B cell (primary cell): Measurements from ENCODE around the gene SPPL3. TPM values are rescaled to one million over a fixed set of nuclear protein-coding genes. Genes with fewer than 3 reads are reported as not detected.

Experiments used
- ATAC-seq: fragments of 200-7000 bp; cut with Tn5 transposase; one replicate; pipeline ENCODE4 v1.10.0; 2021; ENCODE audit warnings: low read depth, mild to moderate bottlenecking, moderate number of reproducible peaks, moderate library complexity
- CTCF ChIA-PET: fragments of 350-600 bp; sonication (Branson Sonifier 250); formaldehyde crosslinking; loops from one replicate; lab custom pipeline; 2021; ENCODE audit warnings: antibody characterized with exemption, inconsistent platforms; lab: Charles Lee
- POLR2A ChIA-PET: fragments of 350-600 bp; sonication (Branson Sonifier 250); formaldehyde crosslinking; loops from one replicate; lab custom pipeline; 2021; ENCODE audit warnings: antibody characterized with exemption; lab: Charles Lee
- DNase-seq: peaks from one replicate; pipeline ENCODE4 v3.0.0; 2013
- H2AFZ ChIP-seq: 2 replicates; pipeline ENCODE4 v1.6.1; 2012; ENCODE audit warnings: mild to moderate bottlenecking, low read depth, low read length; ENCODE audit not compliant: insufficient read depth, poor library complexity, severe bottlenecking
- H3K27ac ChIP-seq, 2 donors: 1 replicate in 1 of 2; 2 replicates in 1 of 2; pipeline ENCODE4 v1.5.1; 2012 to 2013; ENCODE audit warnings: low read length in 2 of 2, mild to moderate bottlenecking in 2 of 2, moderate library complexity in 1 of 2
- H3K27me3 ChIP-seq, 4 experiments: fragments of 200-600 bp in 1 of 4; sonication (generic) in 1 of 4; replicated peaks in 1 of 4; 1 replicate in 2 of 4; 2 replicates in 2 of 4; pipeline versions ENCODE4 v1.6.1 to v1.7.0; 2013 to 2016; ENCODE audit warnings: low read length in 3 of 4, mild to moderate bottlenecking in 2 of 4, mixed read lengths in 1 of 4, moderate library complexity in 1 of 4; ENCODE audit not compliant: insufficient read depth in 4 of 4, control insufficient read depth in 3 of 4; ENCODE audit errors: control extremely low read depth in 1 of 4
- H3K36me3 ChIP-seq, 2 experiments: replicated peaks in 1 of 2; 1 replicate in 1 of 2; 2 replicates in 1 of 2; pipeline versions ENCODE4 v1.6.1 to v1.7.1; 2013; ENCODE audit warnings: low read length in 1 of 2; ENCODE audit not compliant: insufficient read depth in 2 of 2, control insufficient read depth in 1 of 2; ENCODE audit errors: control extremely low read depth in 1 of 2, extremely low read depth in 1 of 2
- H3K4me1 ChIP-seq, 2 donors: fragments of 200-600 bp in 1 of 2; sonication (generic) in 1 of 2; 1 replicate in 1 of 2; 2 replicates in 1 of 2; pipeline versions ENCODE4 v1.5.1 to v1.6.1; 2013 to 2017; ENCODE audit warnings: low read length in 2 of 2; ENCODE audit not compliant: control insufficient read depth in 2 of 2, insufficient read depth in 2 of 2
- H3K4me2 ChIP-seq: replicated peaks from 2 replicates; pipeline ENCODE3; 2012; ENCODE audit warnings: mild to moderate bottlenecking, low read depth, low read length; ENCODE audit not compliant: poor library complexity, severe bottlenecking
- H3K4me3 ChIP-seq, 5 experiments: fragments of 200-600 bp in 1 of 5; sonication (generic) in 1 of 5; 1 replicate in 3 of 5; 2 replicates in 2 of 5; pipeline versions ENCODE4 v1.5.1 to v1.7.0; 2011 to 2016; ENCODE audit warnings: low read length in 4 of 5, mild to moderate bottlenecking in 4 of 5, low read depth in 2 of 5, control low read depth in 1 of 5, moderate library complexity in 1 of 5; ENCODE audit not compliant: insufficient read depth in 1 of 5; ENCODE audit errors: control extremely low read depth in 1 of 5, extremely low read depth in 1 of 5
- H3K79me2 ChIP-seq: fragments of 200-600 bp; sonication (generic); one replicate; pipeline ENCODE4 v1.6.0; 2016; ENCODE audit warnings: low read length; ENCODE audit not compliant: control insufficient read depth, insufficient read depth
- H3K9ac ChIP-seq: fragments of 200-600 bp; sonication (generic); 2 replicates; pipeline ENCODE4 v1.6.1; 2017; ENCODE audit warnings: mild to moderate bottlenecking, low read length, moderate library complexity
- H3K9me3 ChIP-seq, 3 donors: one replicate each; pipeline versions ENCODE4 v1.6.1 to v1.7.1; 2013; ENCODE audit warnings: low read length in 2 of 3; ENCODE audit not compliant: control insufficient read depth in 2 of 3, insufficient read depth in 1 of 3; ENCODE audit errors: control extremely low read depth in 1 of 3
- H4K20me1 ChIP-seq: 2 replicates; pipeline ENCODE4 v1.6.0; 2012; ENCODE audit warnings: mild to moderate bottlenecking, low read length; ENCODE audit not compliant: insufficient read depth, control insufficient read depth, poor library complexity, severe bottlenecking
- H3K27ac Mint-ChIP-seq: one replicate; pipeline ENCODE4 v1.8.0; 2021; ENCODE audit warnings: mixed read lengths
- H3K27me3 Mint-ChIP-seq: one replicate; pipeline ENCODE4 v1.8.0; 2021; ENCODE audit warnings: mixed read lengths
- H3K4me1 Mint-ChIP-seq: one replicate; pipeline ENCODE4 v1.8.0; 2021; ENCODE audit warnings: mixed read lengths
- H3K4me3 Mint-ChIP-seq: one replicate; pipeline ENCODE4 v1.8.0; 2021; ENCODE audit warnings: mixed read lengths
- H3K9me3 Mint-ChIP-seq: one replicate; pipeline ENCODE4 v1.8.0; 2022; ENCODE audit warnings: mixed read lengths; ENCODE audit not compliant: insufficient read depth
- CTCF ChIP-seq: fragments of 200-600 bp; IDR thresholded peaks from one replicate; pipeline ENCODE4 v1.8.0; 2022; ENCODE audit warnings: antibody characterized with exemption, mild to moderate bottlenecking
- EZH2 ChIP-seq: IDR thresholded peaks from 2 replicates; pipeline ENCODE4 v1.6.1; 2012; ENCODE audit warnings: borderline replicate concordance, low read depth, mild to moderate bottlenecking, moderate library complexity, low read length; ENCODE audit not compliant: insufficient read depth, poor library complexity, severe bottlenecking
- WGBS: methylation state at CpG from one replicate; pipeline ENCODE4 v1.1.5; 2013; ENCODE audit warnings: missing lambda C conversion rate; ENCODE audit not compliant: insufficient coverage; 5-methylcytosine and 5-hydroxymethylcytosine counted together
- intact Hi-C: fragments of 100-400 bp; cut with micrococcal nuclease; formaldehyde crosslinking; loops from one replicate; pipeline ENCODE4 v1.10.0; 2022
- polyA plus RNA-seq: library from polyadenylated mRNA; depleted of rRNA; stranded (reverse); fragments of >200 nt; gene quantifications from 2 replicates; pipeline ENCODE4 v1.2.3, GENCODE V29; 2012
- total RNA-seq, 2 donors: library from RNA; stranded (reverse); fragments of 120-200 nt in 1 of 2; gene quantifications; 1 replicate in 1 of 2; 2 replicates in 1 of 2; pipeline versions ENCODE4 v1.2.3 to v1.2.4, GENCODE V29; 2013 to 2022

The SPPL3 gene
- total and polyA plus RNA-seq, 2 donors (not counting 1 experiment from before 2014, with no cell fraction given): 12.3 to 43.6 TPM

GRCh38 chr12:120750806-120751205 lies 153.4 kb downstream of the SPPL3 start:
- H3K4me1 Mint-ChIP-seq: peaks cover 2% of the 10 kb centered on the region

More at GRCh38 chr12:120750806-120751205, 153.4 kb downstream of the SPPL3 start:
- Histone ChIP-seq H3K9me3 (peaks cover 0 to 13% (median 13%) of the 10 kb centered on the region in 3 donors), H4K20me1 (no peaks in the 10 kb centered on the region), H3K9ac (no peak overlapping the region), H3K36me3 (no peaks in the 10 kb centered on the region), H3K27me3 (peaks cover 0 to 2% (median 0%) of the 10 kb centered on the region in 4 experiments), H3K4me3 (no peak overlapping the region), H3K27ac (no peak overlapping the region), H2AFZ (no peak overlapping the region), H3K4me1 (no peaks in the 10 kb centered on the region), H3K4me2 (no peak overlapping the region), H3K79me2 (no peaks in the 10 kb centered on the region)
- DNase-seq (no peak), ATAC-seq (no peak)
- Mint-ChIP-seq H3K27ac (no peak overlapping the region), H3K27me3 (peaks cover 5% of the 10 kb centered on the region), H3K9me3 (peaks cover 5% of the 10 kb centered on the region), H3K4me3 (no peak overlapping the region)
- CTCF ChIA-PET: interaction anchor here (2.4 kb wide), 1 partner anchor 221 kb away, joined by 14 read pairs; no protein-coding TSS in a partner anchor
- TF ChIP-seq CTCF (no peak), EZH2 (no peak)
- POLR2A ChIA-PET: interaction anchor here (0.6 kb wide), 1 partner anchor 106 kb away, joined by 4 read pairs; no protein-coding TSS in a partner anchor
- WGBS: 67% methylated on average over 1 of the region's 5 CpGs
- intact Hi-C loops: no loop called here
